Activated CD8-positive, alpha-beta memory T cell treated with anti-CD3 and anti-CD28 coated beads for 1 hour (primary cell): ENCODE measurements around the gene HNRNPH2.

ENCODE experiments used
- DNase-seq, 2 donors: peaks; one replicate each; pipeline ENCODE4 v3.0.0-alpha.2; 2020; ENCODE audit warnings: low read depth in 1 of 2; ENCODE audit errors: extremely low read depth in 1 of 2

The HNRNPH2 gene

DNA sequence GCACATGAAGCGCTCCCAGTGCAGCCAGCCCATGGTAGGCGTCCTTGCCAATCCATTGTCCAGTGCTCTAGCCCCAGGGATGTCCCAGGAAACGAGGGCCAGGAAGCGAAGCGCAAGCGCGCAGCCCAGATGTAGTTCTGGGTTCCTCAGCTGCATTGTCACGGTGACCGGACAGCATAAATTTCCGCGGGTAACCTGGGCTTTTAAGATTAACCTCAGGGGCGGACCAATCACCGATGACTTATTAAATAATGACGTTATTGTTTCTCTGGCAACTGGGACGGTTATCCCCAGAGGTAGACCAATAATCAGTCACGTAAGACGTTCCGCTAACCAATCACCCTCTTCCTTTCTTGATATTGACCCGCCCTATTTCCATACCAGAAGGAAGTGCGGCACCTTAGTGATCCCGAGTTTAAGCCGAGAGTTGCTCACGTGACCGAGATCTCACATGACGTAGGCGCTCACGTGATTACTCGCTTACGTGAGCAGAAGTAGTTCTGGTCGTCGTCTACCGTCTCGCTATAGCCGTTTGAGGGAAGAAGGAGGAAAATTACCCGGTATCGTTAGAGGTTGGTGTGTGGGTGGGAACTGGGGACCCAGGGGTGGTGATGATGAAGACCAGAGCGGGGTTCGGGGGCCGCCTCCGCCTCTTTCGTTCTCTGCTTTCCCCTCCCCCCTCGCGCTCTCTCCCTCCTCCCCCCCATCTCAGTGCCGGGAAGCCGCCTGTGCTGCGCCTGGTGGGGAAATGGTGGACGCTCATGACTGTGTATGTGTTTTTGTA lies at the start of gene HNRNPH2, which contains the start of gene GLA:
HNRNPH2 (plus strand) TSS at position 475 of the 784 bp plus-strand sequence. CDS start 3,767 bp downstream, outside the sequence.
GLA (minus strand) TSS at position 178 of the 784 bp plus-strand sequence; CDS start at position 156, 22 bp downstream.
- peak; percentile 63 to 75 for DNase-seq

DNA sequence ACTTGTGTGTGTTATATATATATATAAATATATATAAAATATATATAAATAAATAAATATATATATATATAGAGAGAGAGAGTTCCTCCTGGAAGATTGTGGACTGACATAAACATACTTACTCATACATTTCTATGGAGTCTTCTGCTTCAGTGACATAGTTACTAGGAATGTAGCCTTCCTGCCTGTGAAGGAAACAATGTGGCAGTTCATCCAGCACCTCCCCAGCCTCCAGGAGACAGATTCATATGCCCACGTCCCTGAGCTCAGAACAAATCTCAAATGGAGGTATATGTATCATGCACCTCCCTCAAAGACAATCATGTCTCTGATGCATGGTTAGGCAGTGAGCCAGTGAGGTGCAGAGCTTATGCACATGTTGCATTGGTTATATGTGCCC lies 48.1 kb upstream of the HNRNPH2 start:
- no peak for DNase-seq

GRCh38 chrX:101360390-101360789 lies 47.6 kb upstream of the HNRNPH2 start:
- no peak for DNase-seq

DNA sequence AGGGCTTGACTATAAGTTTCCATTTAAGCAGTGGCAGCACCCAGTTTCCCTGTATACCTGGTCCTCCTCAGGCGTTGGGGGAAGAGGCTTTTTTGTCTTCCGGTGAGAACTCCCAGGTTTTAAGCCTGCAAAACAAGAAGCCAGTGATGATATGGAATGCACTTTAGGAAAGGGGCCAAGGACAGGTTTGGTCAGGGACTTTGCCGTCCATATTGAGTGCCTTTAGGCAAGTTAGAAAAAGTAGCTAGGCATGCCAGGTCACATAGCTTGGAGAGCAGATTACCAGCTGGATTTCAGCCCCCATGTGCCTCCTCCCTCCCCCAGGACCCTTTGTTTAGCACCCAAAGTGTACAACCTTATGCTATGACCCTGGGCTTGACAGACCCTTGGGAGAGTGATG lies 45.9 kb upstream of the HNRNPH2 start:
- DNase-seq = no peak

DNA sequence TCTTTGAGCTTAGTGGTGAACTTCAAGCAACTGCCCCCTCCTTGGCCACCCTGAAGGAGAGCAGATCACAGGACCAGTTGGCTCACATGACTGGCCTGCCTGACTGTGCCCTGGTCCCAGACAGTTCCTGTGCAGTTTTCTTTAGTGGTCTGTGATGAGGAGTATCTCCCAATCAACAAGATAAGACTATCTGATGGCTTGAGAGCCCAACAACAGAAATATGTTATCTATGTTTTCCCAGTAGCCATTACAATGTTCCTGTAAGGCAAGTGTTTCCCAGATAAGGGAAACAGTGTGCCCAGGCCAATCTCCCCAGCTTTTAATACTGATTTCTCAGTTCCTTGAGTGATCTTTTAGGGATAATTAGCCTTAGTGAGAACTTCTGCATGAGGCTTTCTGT lies 45.3 kb upstream of the HNRNPH2 start:
- DNase-seq = no peak

- no peak for DNase-seq
Observed at GRCh38 chrX:101365301-101365795, 42.7 kb upstream of the HNRNPH2 start.

DNA sequence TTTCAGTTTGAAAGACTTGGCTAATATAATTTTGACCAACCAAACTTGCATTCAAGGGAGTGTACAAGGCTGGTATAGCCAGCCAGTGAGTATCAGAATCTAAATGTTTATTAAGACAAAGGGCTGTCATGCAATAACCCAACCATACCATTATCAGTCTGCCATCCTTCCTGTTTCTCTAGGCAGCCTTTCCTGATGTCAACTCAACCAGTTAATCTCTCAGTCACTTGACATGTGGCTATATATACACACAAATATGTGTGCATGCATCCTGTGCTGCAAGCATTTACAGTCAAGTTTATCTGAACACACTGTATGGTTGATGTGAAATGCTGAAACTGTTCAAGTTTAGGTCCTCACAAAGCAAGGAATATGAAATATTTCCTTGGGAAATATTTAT lies 39.2 kb upstream of the HNRNPH2 start:
- no peak for DNase-seq

DNA sequence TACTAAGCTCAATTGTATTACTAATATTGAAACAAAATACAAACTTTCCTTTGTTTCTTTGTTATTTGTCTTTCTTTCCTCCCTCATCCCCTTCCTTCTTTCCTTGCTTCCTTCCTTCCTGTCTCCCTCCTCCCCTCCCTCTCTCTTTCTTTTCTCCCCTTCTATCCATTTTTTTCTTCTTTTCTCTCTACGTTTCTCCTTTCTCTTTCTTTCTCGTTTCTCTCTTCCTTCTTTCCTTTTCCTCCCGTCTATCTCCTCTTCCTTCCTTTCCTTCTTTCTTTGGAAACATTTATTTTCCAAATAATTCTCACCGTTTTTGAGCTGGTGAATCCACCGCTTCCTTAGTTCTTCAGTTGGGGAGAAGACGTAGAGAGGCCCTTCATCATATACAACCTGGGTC lies 38.3 kb upstream of the HNRNPH2 start:
- DNase-seq = no peak

DNA sequence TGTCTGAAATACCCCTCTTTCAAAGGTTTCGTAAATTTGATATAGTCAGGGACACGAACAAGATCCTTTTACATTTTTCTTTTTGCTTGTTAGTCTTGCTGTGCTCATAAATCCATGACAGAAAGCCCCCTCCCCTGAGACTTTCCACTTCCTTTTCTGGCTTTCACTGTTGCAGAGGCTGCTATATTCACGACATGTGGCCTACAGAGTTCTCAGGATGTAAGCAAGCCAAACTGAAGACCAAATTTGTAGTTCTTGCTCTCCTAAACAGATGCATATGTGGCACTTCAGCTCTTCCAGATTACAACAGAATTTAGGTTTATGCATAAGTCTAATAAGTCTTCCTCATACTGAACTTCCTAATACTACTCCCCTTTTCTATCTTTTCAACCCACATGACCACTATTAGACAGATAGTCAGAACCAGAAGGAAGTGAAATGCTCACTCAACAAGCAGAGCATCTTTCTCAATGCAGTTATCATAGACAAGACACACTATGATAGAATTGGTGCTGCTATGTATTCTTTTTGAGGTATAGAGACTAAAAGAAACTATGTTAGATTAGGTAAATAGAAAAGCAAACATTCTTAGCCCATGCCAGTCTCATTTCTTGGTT lies 37.0 kb upstream of the HNRNPH2 start:
- no peak for DNase-seq

- no peak for DNase-seq
Observed at GRCh38 chrX:101377547-101377946, 30.5 kb upstream of the HNRNPH2 start.

DNA sequence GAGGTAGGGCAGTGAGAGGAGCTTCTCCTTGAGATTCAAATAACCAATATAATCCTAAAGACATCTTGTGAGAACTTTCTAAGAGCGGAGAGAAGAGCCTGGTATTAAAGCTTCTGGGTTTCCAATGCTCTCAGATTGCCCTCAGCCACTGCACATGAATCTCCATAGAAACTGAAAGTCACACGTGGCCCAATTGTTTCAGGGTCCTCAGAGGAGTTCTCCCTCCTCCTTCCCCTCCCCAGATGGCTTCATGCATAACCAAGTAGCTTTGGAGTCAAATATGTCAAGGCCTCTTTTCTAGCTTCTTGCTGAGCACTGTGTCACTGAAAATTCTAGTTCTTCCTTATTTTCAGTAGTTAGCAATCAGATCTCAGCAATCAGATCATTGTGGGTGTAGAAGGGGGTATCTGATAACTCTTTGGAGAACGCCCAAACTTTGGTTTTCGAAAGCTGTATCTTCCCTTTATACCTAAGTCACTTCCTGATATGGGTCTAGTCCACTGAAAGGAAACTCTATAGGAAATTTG lies 24.3 kb upstream of the HNRNPH2 start:
- DNase-seq = no peak

DNA sequence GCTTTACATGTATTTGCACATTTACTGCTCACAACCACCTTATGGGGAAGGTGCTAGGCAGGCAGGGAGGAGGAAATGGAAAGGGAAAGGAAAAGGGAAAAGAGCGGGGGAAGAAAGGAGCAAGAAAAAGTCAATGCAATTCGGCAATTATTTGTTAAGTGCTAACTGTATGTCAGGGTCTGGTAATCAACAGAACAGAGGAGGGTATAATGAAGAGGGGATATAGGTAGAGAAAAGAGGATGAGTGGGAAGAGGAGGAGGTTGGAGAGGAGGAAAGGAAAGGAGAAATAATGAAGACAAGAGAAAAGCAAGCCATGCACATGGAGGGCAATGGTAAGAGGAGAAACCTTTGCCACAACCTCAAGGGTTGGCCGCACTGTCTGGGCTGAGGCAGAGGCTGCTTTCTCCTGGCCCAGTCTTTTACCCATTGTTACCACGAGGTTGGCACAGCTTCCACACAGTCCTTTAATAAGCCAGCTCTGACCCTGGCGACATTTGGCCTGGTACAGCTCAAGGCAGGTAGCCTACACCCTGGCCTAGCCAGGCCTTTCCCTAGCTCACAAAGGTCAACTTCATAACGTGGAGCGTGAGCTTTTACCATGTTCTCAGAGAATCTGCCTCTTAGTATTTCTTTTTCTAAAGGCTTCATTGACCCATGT lies 22.9 kb upstream of the HNRNPH2 start:
- no peak for DNase-seq

GRCh38 chrX:101385795-101386541 lies 22.1 kb upstream of the HNRNPH2 start, which contains the start of gene BTK:
Gene BTK, minus strand, starts transcription at chrX:101386191. Its CDS starts 10,907 bp downstream, at chrX:101375284.
- no peak for DNase-seq

GRCh38 chrX:101386542-101386885 lies 21.5 kb upstream of the HNRNPH2 start:
- no peak for DNase-seq

GRCh38 chrX:101388604-101389003 lies 19.4 kb upstream of the HNRNPH2 start:
- no peak for DNase-seq

DNA sequence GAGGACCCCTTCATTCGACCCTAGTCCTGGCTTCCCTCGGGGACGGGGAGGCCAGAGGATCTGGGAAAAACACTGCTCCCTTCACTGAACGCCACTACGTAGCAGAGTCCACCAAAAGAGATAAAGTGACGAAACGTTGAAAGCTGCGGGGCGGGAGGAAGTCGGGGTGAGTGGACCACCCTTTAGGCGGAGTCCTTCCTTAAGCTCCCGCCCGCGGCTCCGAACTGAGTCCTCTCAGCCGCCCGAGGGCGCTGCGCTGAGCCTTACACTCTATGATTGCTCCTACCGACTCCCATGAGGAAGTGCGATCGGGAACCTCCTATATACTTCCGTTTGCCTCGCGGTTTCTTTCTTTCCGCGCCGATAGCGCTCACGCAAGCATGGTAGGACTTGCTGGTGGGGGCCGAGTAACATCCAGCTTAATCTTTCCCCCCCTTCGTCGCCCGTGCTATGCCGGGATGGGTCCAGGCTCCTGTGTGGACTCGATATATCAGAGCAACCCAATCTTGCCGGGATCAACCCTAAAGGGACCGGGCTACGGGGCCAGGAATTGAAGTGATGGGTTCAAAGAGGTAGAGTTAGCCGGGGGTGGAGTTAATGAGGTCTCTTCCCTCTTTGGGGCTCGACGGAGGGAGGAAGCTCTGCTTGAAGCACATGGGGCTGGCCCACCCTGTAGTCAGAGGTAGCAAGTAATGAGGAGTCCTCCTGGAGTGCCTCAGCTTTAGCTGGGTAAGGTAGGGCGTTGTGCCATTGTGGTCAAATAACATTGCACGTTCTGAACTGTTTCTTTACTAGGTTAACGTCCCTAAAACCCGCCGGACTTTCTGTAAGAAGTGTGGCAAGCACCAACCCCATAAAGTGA lies 17.1 kb upstream of the HNRNPH2 start, which contains the start of gene RPL36A:
RPL36A (plus strand) TSS at position 348 of the 862 bp plus-strand sequence; CDS start at position 381, 33 bp downstream.
- DNase-seq = peak; percentile 63 to 66

DNA sequence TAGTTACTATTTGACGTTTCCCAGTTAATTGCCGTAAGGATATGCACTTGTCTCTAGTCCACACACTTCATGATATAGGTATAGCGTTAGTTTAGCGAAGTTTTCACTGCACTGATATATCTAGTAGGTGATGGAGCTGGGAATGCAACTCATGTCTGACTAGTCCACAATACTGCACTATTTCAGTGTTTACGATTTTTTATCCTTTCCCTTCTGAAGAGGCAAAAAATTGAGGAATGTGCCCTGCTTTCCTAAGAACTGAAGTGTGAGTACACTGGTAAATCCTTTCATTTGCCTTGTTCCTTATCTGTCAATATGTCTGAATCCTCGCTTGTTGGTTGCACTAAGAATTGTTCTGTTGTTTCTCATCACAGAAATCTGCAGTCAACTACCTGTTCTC lies 16.2 kb upstream of the HNRNPH2 start:
- no peak for DNase-seq

DNA sequence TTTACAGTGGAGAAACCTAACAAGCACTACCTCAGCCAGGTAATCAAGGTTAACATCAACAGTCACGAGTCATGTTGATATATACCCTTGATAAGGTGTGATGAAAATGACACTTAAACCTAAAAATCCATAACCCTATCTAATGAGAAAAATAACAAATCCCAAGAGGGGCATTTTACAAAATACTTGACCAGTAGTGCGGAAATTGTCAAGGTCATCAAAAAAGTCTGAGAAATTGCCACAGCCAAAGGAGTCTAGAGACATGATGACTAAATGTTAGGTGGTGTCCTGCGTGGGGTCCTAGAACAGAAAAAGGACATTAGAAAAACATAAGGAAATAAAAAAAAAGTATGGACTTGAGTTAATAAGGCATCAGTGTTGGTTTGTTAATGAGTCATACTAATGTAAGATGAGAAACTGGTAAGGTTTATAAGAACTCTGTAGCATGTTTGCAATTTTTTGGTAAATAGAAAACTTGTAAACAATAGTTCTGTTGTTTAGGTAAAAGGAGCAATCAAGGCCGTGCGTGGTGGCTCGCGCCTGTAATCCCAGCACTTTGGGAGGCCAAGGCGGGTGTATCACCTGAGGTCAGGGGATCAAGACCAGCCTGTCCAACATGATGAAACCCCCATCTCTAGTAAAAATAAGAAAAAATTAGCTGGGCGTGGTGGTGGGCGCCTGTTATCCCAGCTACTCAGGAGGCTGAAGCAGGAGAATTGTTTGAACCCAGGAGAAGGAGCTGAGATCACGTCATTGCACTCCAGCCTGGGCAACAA lies 14.3 kb upstream of the HNRNPH2 start:
- DNase-seq = no peak

DNA sequence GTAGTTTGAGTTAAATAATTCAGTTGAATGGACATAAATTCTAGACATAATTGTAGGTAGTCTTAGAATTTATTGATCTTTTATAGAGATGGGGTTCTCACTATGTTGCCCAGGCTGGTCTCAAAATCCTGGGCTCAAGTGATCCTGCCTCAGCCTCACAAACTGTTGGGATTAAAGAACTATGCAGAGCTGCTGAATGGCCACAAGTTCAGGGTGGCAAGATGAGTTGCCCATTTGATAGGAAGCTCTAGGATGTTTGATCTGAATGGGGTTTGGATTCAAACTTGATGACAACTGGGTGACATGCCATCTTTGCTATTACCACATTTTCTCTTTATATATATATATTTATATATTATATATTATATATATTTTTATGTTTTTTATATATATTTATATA lies 13.7 kb upstream of the HNRNPH2 start:
- DNase-seq = no peak
